MM.1S (cell line): ENCODE data around the gene GID8.

Source experiments
- EZH2 ChIP-seq: fragments of 300-600 bp; sonication (generic); optimal IDR thresholded peaks from 2 replicates; pipeline ENCODE3; 2017; ENCODE audit warnings: low read depth, mild to moderate bottlenecking, antibody characterized with exemption, low read length, mixed read lengths
- EZH2phosphoT487 ChIP-seq: fragments of 300-600 bp; sonication (generic); IDR thresholded peaks from 2 replicates; pipeline ENCODE4 v1.6.1; 2018; ENCODE audit warnings: antibody characterized with exemption, low read length
- TF ChIP-seq, protein P1 (sequence below): fragments of 300-600 bp; sonication (generic); IDR thresholded peaks from 2 replicates; pipeline ENCODE4 v1.5.1; 2016; ENCODE audit warnings: antibody characterized with exemption, low read length, mixed read lengths

DNA sequence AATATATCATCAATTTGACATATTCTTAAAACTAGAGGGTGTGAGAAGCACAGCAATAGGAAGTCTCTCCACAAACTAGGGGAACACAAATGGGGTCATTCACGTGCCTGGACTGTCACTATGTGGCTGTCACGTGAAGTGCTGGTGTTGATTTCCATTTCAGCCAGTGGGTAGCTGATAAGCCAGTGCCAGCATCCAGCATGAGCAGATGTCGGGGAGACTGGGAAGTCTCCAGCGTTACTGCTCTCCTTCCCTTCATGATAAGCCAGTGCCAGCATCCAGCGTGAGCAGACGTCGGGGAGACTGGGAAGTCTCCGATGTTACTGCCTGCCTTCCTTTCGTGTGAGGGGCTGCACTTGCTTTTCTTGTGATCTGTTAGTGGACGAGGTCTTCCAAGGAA, 9.0 kb downstream of the GID8 start:
- TF ChIP-seq EZH2 (no peak), EZH2phosphoT487 (no peak)
- TF ChIP-seq, protein P1, sequence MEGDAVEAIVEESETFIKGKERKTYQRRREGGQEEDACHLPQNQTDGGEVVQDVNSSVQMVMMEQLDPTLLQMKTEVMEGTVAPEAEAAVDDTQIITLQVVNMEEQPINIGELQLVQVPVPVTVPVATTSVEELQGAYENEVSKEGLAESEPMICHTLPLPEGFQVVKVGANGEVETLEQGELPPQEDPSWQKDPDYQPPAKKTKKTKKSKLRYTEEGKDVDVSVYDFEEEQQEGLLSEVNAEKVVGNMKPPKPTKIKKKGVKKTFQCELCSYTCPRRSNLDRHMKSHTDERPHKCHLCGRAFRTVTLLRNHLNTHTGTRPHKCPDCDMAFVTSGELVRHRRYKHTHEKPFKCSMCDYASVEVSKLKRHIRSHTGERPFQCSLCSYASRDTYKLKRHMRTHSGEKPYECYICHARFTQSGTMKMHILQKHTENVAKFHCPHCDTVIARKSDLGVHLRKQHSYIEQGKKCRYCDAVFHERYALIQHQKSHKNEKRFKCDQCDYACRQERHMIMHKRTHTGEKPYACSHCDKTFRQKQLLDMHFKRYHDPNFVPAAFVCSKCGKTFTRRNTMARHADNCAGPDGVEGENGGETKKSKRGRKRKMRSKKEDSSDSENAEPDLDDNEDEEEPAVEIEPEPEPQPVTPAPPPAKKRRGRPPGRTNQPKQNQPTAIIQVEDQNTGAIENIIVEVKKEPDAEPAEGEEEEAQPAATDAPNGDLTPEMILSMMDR, result no peak
